Spinal cord (tissue), 10 donors: Measurements from ENCODE around the gene HRC. TPM values are rescaled to one million over a fixed set of nuclear protein-coding genes. Genes with fewer than 3 reads are reported as not detected.

ENCODE experiments used
- DNase-seq, 6 donors: peaks; one replicate each; pipeline versions ENCODE4 v3.0.0 to v3.0.0-alpha.2; 2013 to 2015; ENCODE audit warnings: low spot score in 6 of 6, low read depth in 4 of 6
- H3K27ac ChIP-seq: one replicate; pipeline ENCODE4 v1.5.1; 2013; ENCODE audit warnings: low read depth, low read length, control low read depth
- H3K27me3 ChIP-seq: one replicate; pipeline ENCODE4 v1.6.1; 2013; ENCODE audit warnings: low read length; ENCODE audit not compliant: control insufficient read depth, insufficient read depth
- H3K36me3 ChIP-seq: one replicate; pipeline ENCODE4 v1.6.1; 2013; ENCODE audit warnings: low read length; ENCODE audit not compliant: control insufficient read depth, insufficient read depth
- H3K4me1 ChIP-seq: one replicate; pipeline ENCODE4 v1.6.1; 2013; ENCODE audit warnings: low read length; ENCODE audit not compliant: control insufficient read depth, insufficient read depth
- H3K4me3 ChIP-seq: one replicate; pipeline ENCODE4 v1.5.1; 2013; ENCODE audit warnings: low read depth, low read length, control low read depth
- H3K9me3 ChIP-seq: one replicate; pipeline ENCODE4 v1.6.1; 2013; ENCODE audit warnings: low read length; ENCODE audit not compliant: control insufficient read depth, insufficient read depth
- WGBS: methylation state at CpG from one replicate; pipeline ENCODE4 v1.1.5; 2013; ENCODE audit warnings: missing lambda C conversion rate; ENCODE audit not compliant: insufficient coverage; 5-methylcytosine and 5-hydroxymethylcytosine counted together
- polyA plus RNA-seq, 2 donors: library from polyadenylated mRNA; unstranded; fragments of 120-200 nt; gene quantifications; one replicate each; pipeline ENCODE4 v1.2.1, GENCODE V29; 2013; ENCODE audit not compliant: insufficient read length in 2 of 2
- total RNA-seq, 2 donors: library from RNA; depleted of rRNA in 1 of 2; stranded (reverse); fragments of 120-200 nt in 1 of 2; fragments of >200 nt in 1 of 2; gene quantifications; one replicate each; pipeline versions ENCODE4 v1.2.3 to v1.2.4, GENCODE V29; 2013 to 2014
- donor health status: healthy.

The HRC gene
- total and polyA plus RNA-seq, 4 donors: 1.5 to 10.5 (median 2.8) TPM

DNA sequence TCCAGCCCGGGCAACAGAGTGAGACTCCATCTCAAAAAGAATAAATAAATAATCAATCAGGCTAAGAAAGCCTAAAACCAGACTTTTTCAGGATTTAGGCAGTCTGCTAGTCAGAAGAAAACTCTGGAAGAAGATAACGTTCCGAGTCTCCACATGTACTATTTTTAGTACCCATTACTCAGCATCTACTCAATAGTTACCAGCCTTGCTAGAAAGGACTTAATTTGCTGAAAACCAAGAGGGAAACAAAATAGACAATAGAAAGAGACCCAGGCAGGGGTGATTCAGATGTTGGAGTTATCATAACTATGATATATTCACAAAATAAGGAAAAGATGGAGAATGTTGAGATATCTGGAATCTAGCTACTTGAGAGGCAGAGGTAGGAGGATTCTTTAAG lies 44.6 kb downstream of the HRC start:
- no CpG with 5 or more reads among the region's 3 CpGs for WGBS
- no peak overlapping the region for H3K27ac ChIP-seq
- peaks cover 21% of the 10 kb centered on the region for H3K4me1 ChIP-seq
- no peaks in the 10 kb centered on the region for H3K27me3 ChIP-seq
- H3K36me3 ChIP-seq: peaks cover 43% of the 10 kb centered on the region
- DNase-seq: no peak
- no peaks in the 10 kb centered on the region for H3K9me3 ChIP-seq
- no peak overlapping the region for H3K4me3 ChIP-seq

DNA sequence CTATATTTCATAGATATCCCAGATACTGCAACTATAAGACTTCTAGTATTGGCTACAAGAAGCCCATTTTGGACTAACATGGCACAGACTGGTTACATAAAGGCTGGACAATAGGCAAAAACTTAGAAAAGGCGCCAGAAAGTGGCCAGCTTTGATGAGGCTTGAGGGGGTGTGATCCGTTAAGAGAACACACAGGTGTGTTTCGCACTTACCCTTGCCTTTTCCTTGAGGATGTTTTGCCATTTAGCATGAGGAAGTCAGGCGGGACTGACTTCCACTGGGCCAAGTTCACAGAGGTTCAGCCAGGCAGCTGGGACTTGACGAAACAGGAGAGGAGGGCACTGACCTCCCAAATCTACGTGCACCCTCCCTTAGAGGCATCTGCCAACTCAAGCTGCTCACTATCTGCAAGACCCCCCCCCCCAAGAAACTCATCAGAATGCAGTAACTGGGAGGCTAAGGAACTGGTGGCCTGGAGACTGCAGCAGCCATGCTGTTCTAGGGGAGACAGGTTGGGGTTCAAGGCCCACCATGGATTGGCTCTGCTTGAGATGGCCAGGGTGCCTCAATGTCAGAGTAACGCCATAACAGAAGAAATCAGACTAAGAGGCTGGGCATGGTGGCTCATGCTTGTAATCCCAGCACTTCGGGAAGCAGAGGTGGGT lies 45.5 kb downstream of the HRC start:
- H3K36me3 ChIP-seq: peaks cover 52% of the 10 kb centered on the region
- no peak for DNase-seq
- H3K4me3 ChIP-seq: no peak overlapping the region
- no peak overlapping the region for H3K27ac ChIP-seq
- H3K9me3 ChIP-seq: no peaks in the 10 kb centered on the region
- H3K4me1 ChIP-seq: peaks cover 13% of the 10 kb centered on the region
- no peaks in the 10 kb centered on the region for H3K27me3 ChIP-seq
- WGBS: 87% methylated on average over 4 of the region's 8 CpGs

- H3K27me3 ChIP-seq: no peaks in the 10 kb centered on the region
- WGBS: 89% methylated on average over 4 of the region's 5 CpGs
- peaks cover 58% of the 10 kb centered on the region for H3K36me3 ChIP-seq
- H3K9me3 ChIP-seq: no peaks in the 10 kb centered on the region
- H3K4me1 ChIP-seq: peaks cover 13% of the 10 kb centered on the region
- DNase-seq: no peak
- H3K4me3 ChIP-seq: no peak overlapping the region
- H3K27ac ChIP-seq: no peak overlapping the region
Measured at GRCh38 chr19:49109051-49109450, 46.1 kb downstream of the HRC start.

DNA sequence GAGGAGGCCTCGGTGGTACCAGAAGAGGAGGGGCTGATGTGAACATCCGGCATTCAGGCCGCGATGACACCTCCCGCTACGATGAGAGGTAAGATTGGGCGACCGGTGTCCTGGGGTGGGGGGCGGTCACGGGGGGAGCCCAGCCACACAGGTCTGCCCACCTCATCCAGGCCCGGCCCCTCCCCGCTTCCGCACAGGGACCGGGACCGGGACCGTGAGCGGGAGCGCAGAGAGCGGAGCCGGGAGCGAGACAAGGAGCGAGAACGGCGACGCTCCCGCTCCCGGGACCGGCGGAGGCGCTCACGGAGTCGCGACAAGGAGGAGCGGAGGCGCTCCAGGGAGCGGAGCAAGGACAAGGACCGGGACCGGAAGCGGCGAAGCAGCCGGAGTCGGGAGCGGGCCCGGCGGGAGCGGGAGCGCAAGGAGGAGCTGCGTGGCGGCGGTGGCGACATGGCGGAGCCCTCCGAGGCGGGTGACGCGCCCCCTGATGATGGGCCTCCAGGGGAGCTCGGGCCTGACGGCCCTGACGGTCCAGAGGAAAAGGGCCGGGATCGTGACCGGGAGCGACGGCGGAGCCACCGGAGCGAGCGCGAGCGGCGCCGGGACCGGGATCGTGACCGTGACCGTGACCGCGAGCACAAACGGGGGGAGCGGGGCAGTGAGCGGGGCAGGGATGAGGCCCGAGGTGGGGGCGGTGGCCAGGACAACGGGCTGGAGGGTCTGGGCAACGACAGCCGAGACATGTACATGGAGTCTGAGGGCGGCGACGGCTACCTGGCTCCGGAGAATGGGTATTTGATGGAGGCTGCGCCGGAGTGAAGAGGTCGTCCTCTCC lies 47.4 kb downstream of the HRC start:
- 95% methylated on average over 89 of the region's 93 CpGs for WGBS
- Histone ChIP-seq H3K27me3 (no peaks in the 10 kb centered on the region), H3K4me3 (no peak overlapping the region), H3K36me3 (peaks cover 71% of the 10 kb centered on the region), H3K4me1 (peaks cover 2% of the 10 kb centered on the region), H3K27ac (no peak overlapping the region), H3K9me3 (no peaks in the 10 kb centered on the region)
- no peak for DNase-seq

- Histone ChIP-seq H3K36me3 (peaks cover 79% of the 10 kb centered on the region), H3K4me1 (no peaks in the 10 kb centered on the region), H3K27ac (no peak overlapping the region), H3K4me3 (no peak overlapping the region), H3K27me3 (no peaks in the 10 kb centered on the region), H3K9me3 (no peaks in the 10 kb centered on the region)
- WGBS: 84% methylated on average over 9 of the region's 12 CpGs
- DNase-seq: peak in 3 of 6 donors; percentile 22 to 78 (median 60)
Measured at GRCh38 chr19:49106648-49107135, 48.5 kb downstream of the HRC start.

GRCh38 chr19:49104229-49104864 lies 50.8 kb downstream of the HRC start:
- Histone ChIP-seq H3K27me3 (no peaks in the 10 kb centered on the region), H3K4me1 (no peaks in the 10 kb centered on the region), H3K27ac (no peak overlapping the region), H3K9me3 (no peaks in the 10 kb centered on the region), H3K36me3 (peaks cover 97% of the 10 kb centered on the region), H3K4me3 (no peak overlapping the region)
- peak in 1 of 6 donors; percentile 23 for DNase-seq
- WGBS: 66% methylated on average over 22 of the region's 30 CpGs

GRCh38 chr19:49103331-49104085 lies 51.7 kb downstream of the HRC start:
- Histone ChIP-seq H3K27ac (no peak overlapping the region), H3K4me3 (no peak overlapping the region), H3K36me3 (peaks cover 98% of the 10 kb centered on the region), H3K9me3 (no peaks in the 10 kb centered on the region), H3K27me3 (no peaks in the 10 kb centered on the region), H3K4me1 (no peaks in the 10 kb centered on the region)
- WGBS: 80% methylated on average over 7 of the region's 33 CpGs
- no peak for DNase-seq

- Histone ChIP-seq H3K4me1 (no peaks in the 10 kb centered on the region), H3K27ac (no peak overlapping the region), H3K36me3 (peaks cover 95% of the 10 kb centered on the region), H3K9me3 (no peaks in the 10 kb centered on the region), H3K4me3 (no peak overlapping the region), H3K27me3 (no peaks in the 10 kb centered on the region)
- WGBS: 88% methylated on average over 12 of the region's 12 CpGs
- no peak for DNase-seq
Measured at GRCh38 chr19:49102303-49102702, 52.9 kb downstream of the HRC start.
